Sigmoid colon (tissue), 7 donors: Measurements from ENCODE around the gene PRMT7. TPM values are rescaled to one million over a fixed set of nuclear protein-coding genes. Genes with fewer than 3 reads are reported as not detected.

Experiments used
- DNase-seq: peaks from one replicate; pipeline ENCODE4 v3.0.0-alpha.2; 2019
- H3K27ac ChIP-seq, 4 donors: fragments of 200-600 bp; sonication (generic); one replicate each; pipeline ENCODE4 v1.5.1; 2016 to 2019; ENCODE audit warnings: mild to moderate bottlenecking in 1 of 4
- H3K27me3 ChIP-seq, 3 donors: fragments of 200-600 bp; sonication (generic); one replicate each; pipeline ENCODE4 v1.5.1; 2019; ENCODE audit warnings: mild to moderate bottlenecking in 1 of 3
- H3K36me3 ChIP-seq, 4 donors: fragments of 200-600 bp; sonication (generic); one replicate each; pipeline ENCODE4 v1.5.1; 2016 to 2019
- H3K4me1 ChIP-seq, 4 donors: fragments of 200-600 bp; sonication (generic); one replicate each; pipeline ENCODE4 v1.5.1; 2017 to 2019
- H3K4me3 ChIP-seq, 4 donors: fragments of 200-600 bp; sonication (generic); one replicate each; pipeline ENCODE4 v1.5.1; 2017 to 2019; ENCODE audit warnings: mild to moderate bottlenecking in 2 of 4, moderate library complexity in 1 of 4
- H3K9me3 ChIP-seq, 4 donors: fragments of 200-600 bp in 3 of 4; sonication (generic) in 3 of 4; one replicate each; pipeline versions ENCODE4 v1.5.1 to v1.6.1; 2013 to 2019
- CTCF ChIP-seq, 4 experiments: fragments of 450-650 bp in 3 of 4; fragments of 200-600 bp in 1 of 4; IDR thresholded peaks; one replicate each; pipeline ENCODE4 v1.5.1; 2016 to 2019; ENCODE audit warnings: antibody characterized with exemption in 4 of 4, mild to moderate bottlenecking in 3 of 4, moderate library complexity in 2 of 4
- EP300 ChIP-seq, 4 donors: sonication (generic); formaldehyde crosslinking; IDR thresholded peaks; one replicate each; pipeline ENCODE4 v1.6.1; 2017; ENCODE audit warnings: antibody characterized with exemption in 4 of 4
- POLR2A ChIP-seq, 2 donors: fragments of 450-650 bp; IDR thresholded peaks; one replicate each; pipeline ENCODE4 v1.6.1; 2016; ENCODE audit warnings: antibody characterized with exemption in 2 of 2, mild to moderate bottlenecking in 2 of 2, moderate library complexity in 2 of 2
- POLR2AphosphoS5 ChIP-seq, 4 donors: sonication (generic); formaldehyde crosslinking; IDR thresholded peaks; one replicate each; pipeline ENCODE4 v1.6.1; 2017; ENCODE audit warnings: antibody characterized with exemption in 4 of 4
- WGBS, 2 donors: extraction: QIAGEN DNeasy Blood & Tissue Kit; methylation state at CpG; one replicate each; pipeline ENCODE4 v1.1.7; 2013; 5-methylcytosine and 5-hydroxymethylcytosine counted together
- intact Hi-C: fragments of 100-400 bp; cut with DNase I; formaldehyde crosslinking; loops from one replicate; pipeline ENCODE4 v1.15.1; 2023
- polyA plus RNA-seq, 3 donors: library from polyadenylated mRNA; stranded (reverse); fragments of 200-250 nt; gene quantifications; one replicate each; pipeline ENCODE4 v1.2.3, GENCODE V29; 2013
- total RNA-seq, 4 donors: library from RNA; depleted of rRNA; stranded (reverse); fragments of >200 nt; gene quantifications; one replicate each; pipeline ENCODE4 v1.1.0, GENCODE V29; 2016
- donor health status: healthy with polysubstance abuse.
- donor health status: Bipolar disorder and iron deficiency.
- donor health status: healthy.

PRMT7 gene
- total and polyA plus RNA-seq, 7 donors = 12.0 to 51.0 (median 40.7) TPM

GRCh38 chr16:68350813-68351350 lies 40.1 kb downstream of the PRMT7 start:
- no peaks in the 10 kb centered on the region for H3K4me1 ChIP-seq
- H3K9me3 ChIP-seq = no peaks in the 10 kb centered on the region
- no peak overlapping the region for H3K4me3 ChIP-seq
- H3K27ac ChIP-seq = no peak overlapping the region
- H3K27me3 ChIP-seq = no peaks in the 10 kb centered on the region
- intact Hi-C loops = no loop called here
- H3K36me3 ChIP-seq = peaks cover 22 to 100% (median 64%) of the 10 kb centered on the region in 4 donors
- no peak for TF ChIP-seq POLR2A (IDR thresholded peaks at IDR 0.05)
- no peak for DNase-seq
- WGBS, 2 donors = 91 to 94% methylated on average over 10 of the region's 10 CpGs

GRCh38 chr16:68351463-68351862 lies 40.6 kb downstream of the PRMT7 start:
- no peak for DNase-seq
- Histone ChIP-seq H3K4me3 (no peak overlapping the region), H3K27ac (no peak overlapping the region), H3K36me3 (peaks cover 16 to 100% (median 66%) of the 10 kb centered on the region in 4 donors), H3K4me1 (no peaks in the 10 kb centered on the region), H3K9me3 (no peaks in the 10 kb centered on the region), H3K27me3 (no peaks in the 10 kb centered on the region)
- intact Hi-C loops = no loop called here
- WGBS, 2 donors = 26 to 74% methylated on average over 11 of the region's 11 CpGs
- TF ChIP-seq EP300 (IDR thresholded peaks at IDR 0.05) = no peak
- TF ChIP-seq CTCF (IDR thresholded peaks at IDR 0.05) = no peak
- no peak for TF ChIP-seq POLR2AphosphoS5 (IDR thresholded peaks at IDR 0.05)
- no peak for TF ChIP-seq POLR2A (IDR thresholded peaks at IDR 0.05)

- no peak overlapping the region for H3K4me3 ChIP-seq
- no peak overlapping the region for H3K27ac ChIP-seq
- H3K9me3 ChIP-seq = no peaks in the 10 kb centered on the region
- no peak for DNase-seq
- H3K36me3 ChIP-seq = peaks cover 16 to 100% (median 68%) of the 10 kb centered on the region in 4 donors
- intact Hi-C loops = no loop called here
- TF ChIP-seq POLR2AphosphoS5 (IDR thresholded peaks at IDR 0.05) = no peak
- TF ChIP-seq CTCF (IDR thresholded peaks at IDR 0.05) = no peak
- no peak for TF ChIP-seq EP300 (IDR thresholded peaks at IDR 0.05)
- TF ChIP-seq POLR2A (IDR thresholded peaks at IDR 0.05) = no peak
- no peaks in the 10 kb centered on the region for H3K4me1 ChIP-seq
- no peaks in the 10 kb centered on the region for H3K27me3 ChIP-seq
- WGBS, 2 donors = 25 to 75% methylated on average over 11 of the region's 11 CpGs
Observed at GRCh38 chr16:68351991-68352431, 41.2 kb downstream of the PRMT7 start.

GRCh38 chr16:68353366-68353765 lies 42.5 kb downstream of the PRMT7 start:
- Histone ChIP-seq H3K4me3 (no peak overlapping the region), H3K9me3 (no peaks in the 10 kb centered on the region), H3K27ac (no peak overlapping the region), H3K27me3 (no peaks in the 10 kb centered on the region), H3K36me3 (peaks cover 24 to 98% (median 73%) of the 10 kb centered on the region in 4 donors), H3K4me1 (no peaks in the 10 kb centered on the region)
- WGBS, 2 donors = 89 to 94% methylated on average over 13 of the region's 13 CpGs
- intact Hi-C loops = no loop called here
- TF ChIP-seq POLR2A (IDR thresholded peaks at IDR 0.05) (no peak), CTCF (IDR thresholded peaks at IDR 0.05) (no peak), POLR2AphosphoS5 (IDR thresholded peaks at IDR 0.05) (no peak), EP300 (IDR thresholded peaks at IDR 0.05) (no peak)
- DNase-seq = no peak

GRCh38 chr16:68354816-68355215 lies 44.0 kb downstream of the PRMT7 start:
- no peak for DNase-seq
- no peaks in the 10 kb centered on the region for H3K27me3 ChIP-seq
- H3K27ac ChIP-seq = no peak overlapping the region
- no peaks in the 10 kb centered on the region for H3K9me3 ChIP-seq
- no peak overlapping the region for H3K4me3 ChIP-seq
- TF ChIP-seq CTCF (IDR thresholded peaks at IDR 0.05) (no peak), POLR2AphosphoS5 (IDR thresholded peaks at IDR 0.05) (no peak), EP300 (IDR thresholded peaks at IDR 0.05) (no peak), POLR2A (IDR thresholded peaks at IDR 0.05) (no peak)
- intact Hi-C loops = no loop called here
- H3K4me1 ChIP-seq = no peaks in the 10 kb centered on the region
- peaks cover 16 to 97% (median 67%) of the 10 kb centered on the region in 4 donors for H3K36me3 ChIP-seq
- 93 to 96% methylated on average over 9 of the region's 9 CpGs for WGBS, 2 donors
